Measurements from ENCODE around the gene KLK15.
A peak's percentile ranks its signal among the peaks of the same experiment; 100 is the strongest.

Gene KLK15

GRCh38 chr19:50777830-50778303 lies 55.5 kb downstream of the KLK15 start:
- no peak for TF ChIP-seq CTCF (IDR thresholded peaks at IDR 0.05; ENCODE audit: extremely low read depth, missing control alignments)
- peak; percentile 6 for DNase-seq (ENCODE audit: low spot score)

- no peak for DNase-seq (ENCODE audit: low spot score)
- TF ChIP-seq CTCF (IDR thresholded peaks at IDR 0.05; ENCODE audit: extremely low read depth, missing control alignments): no peak
Measured at GRCh38 chr19:50777261-50777660, 56.1 kb downstream of the KLK15 start.

GRCh38 chr19:50776131-50776530 lies 57.2 kb downstream of the KLK15 start:
- TF ChIP-seq CTCF (IDR thresholded peaks at IDR 0.05; ENCODE audit: extremely low read depth, missing control alignments): no peak
- DNase-seq (ENCODE audit: low spot score): no peak

All from GM20000 (cell line).